ENCODE measurements around the gene RAB40B.

The RAB40B gene

GRCh38 chr17:82713071-82713723 lies 14.7 kb upstream of the RAB40B start:
- no peak for DNase-seq

- DNase-seq, result no peak
Measured at GRCh38 chr17:82710499-82711232, 12.2 kb upstream of the RAB40B start.

GRCh38 chr17:82709676-82710498 lies 11.4 kb upstream of the RAB40B start:
- no peak for DNase-seq

GRCh38 chr17:82709024-82709675 lies 10.7 kb upstream of the RAB40B start:
- no peak for DNase-seq

- no peak for DNase-seq
Measured at GRCh38 chr17:82705756-82706155, 7.3 kb upstream of the RAB40B start.

GRCh38 chr17:82704886-82705285 lies 6.4 kb upstream of the RAB40B start:
- DNase-seq, result no peak

GRCh38 chr17:82703935-82704865 lies 5.7 kb upstream of the RAB40B start:
- DNase-seq, result no peak

GRCh38 chr17:82703036-82703745 lies 4.7 kb upstream of the RAB40B start:
- DNase-seq, result no peak

GRCh38 chr17:82702231-82702927 lies 3.9 kb upstream of the RAB40B start:
- peak in 1 of 2 donors; percentile 12 for DNase-seq

GRCh38 chr17:82699551-82699950 lies 1.1 kb upstream of the RAB40B start:
- no peak for DNase-seq

GRCh38 chr17:82698974-82699442 lies 510 bp upstream of the RAB40B start:
- DNase-seq, result no peak

- no peak for DNase-seq
Measured at GRCh38 chr17:82697808-82698064, 762 bp downstream of the RAB40B start.

GRCh38 chr17:82696916-82697807 lies 1.3 kb downstream of the RAB40B start:
- DNase-seq, result no peak

GRCh38 chr17:82696259-82696658 lies 2.2 kb downstream of the RAB40B start:
- DNase-seq, result no peak

GRCh38 chr17:82694647-82695046 lies 3.9 kb downstream of the RAB40B start:
- no peak for DNase-seq

- DNase-seq, result no peak
Measured at GRCh38 chr17:82693168-82693867, 5.2 kb downstream of the RAB40B start.

GRCh38 chr17:82692268-82692667 lies 6.2 kb downstream of the RAB40B start:
- DNase-seq, result no peak

- no peak for DNase-seq
Measured at GRCh38 chr17:82691714-82692113, 6.8 kb downstream of the RAB40B start.
